Measurements from ENCODE around the gene NRAP.

DNA sequence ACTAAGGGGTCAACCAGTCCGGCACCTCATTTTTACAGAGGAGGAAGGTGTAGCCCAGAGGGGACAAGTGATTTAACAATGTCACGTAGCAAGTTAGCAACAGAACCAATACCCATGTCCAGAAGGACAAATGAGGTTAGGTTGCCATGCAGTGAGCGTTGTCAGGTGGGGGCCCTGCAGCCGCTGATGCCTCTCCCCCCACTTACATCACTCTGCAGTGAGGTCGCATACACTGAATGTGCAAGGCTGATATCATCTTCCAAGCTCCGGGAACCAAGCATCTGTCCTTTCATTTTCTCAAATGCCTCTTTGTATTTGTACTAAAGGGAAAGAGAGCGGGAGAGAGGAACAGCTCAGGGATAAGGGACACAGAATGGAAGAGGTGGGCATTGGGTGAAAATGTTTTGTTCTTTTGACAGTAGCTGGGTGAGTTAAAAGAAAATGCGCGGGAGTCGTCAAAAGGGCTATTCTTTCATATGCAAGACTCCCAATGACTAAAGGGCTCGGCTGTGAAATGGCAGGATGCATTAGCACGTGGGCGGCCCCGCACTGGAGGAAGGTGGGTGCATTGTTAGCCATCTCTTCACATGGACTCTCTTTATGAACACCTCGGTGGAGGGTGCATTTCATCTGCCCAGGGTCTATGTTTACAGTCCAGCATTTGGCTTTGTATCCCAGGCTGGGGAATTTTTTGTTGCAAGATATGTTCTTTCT lies 49.7 kb downstream of the NRAP start:
- no peak for TF ChIP-seq POLR2A (IDR thresholded peaks at IDR 0.05)
- TF ChIP-seq, protein P1, sequence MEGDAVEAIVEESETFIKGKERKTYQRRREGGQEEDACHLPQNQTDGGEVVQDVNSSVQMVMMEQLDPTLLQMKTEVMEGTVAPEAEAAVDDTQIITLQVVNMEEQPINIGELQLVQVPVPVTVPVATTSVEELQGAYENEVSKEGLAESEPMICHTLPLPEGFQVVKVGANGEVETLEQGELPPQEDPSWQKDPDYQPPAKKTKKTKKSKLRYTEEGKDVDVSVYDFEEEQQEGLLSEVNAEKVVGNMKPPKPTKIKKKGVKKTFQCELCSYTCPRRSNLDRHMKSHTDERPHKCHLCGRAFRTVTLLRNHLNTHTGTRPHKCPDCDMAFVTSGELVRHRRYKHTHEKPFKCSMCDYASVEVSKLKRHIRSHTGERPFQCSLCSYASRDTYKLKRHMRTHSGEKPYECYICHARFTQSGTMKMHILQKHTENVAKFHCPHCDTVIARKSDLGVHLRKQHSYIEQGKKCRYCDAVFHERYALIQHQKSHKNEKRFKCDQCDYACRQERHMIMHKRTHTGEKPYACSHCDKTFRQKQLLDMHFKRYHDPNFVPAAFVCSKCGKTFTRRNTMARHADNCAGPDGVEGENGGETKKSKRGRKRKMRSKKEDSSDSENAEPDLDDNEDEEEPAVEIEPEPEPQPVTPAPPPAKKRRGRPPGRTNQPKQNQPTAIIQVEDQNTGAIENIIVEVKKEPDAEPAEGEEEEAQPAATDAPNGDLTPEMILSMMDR (IDR thresholded peaks at IDR 0.05): no peak
